CD4-positive, CD25-positive, alpha-beta regulatory T cell (primary cell): ENCODE data around the gene WDR59. TPM values are rescaled to one million over a fixed set of nuclear protein-coding genes. Genes with fewer than 3 reads are reported as not detected.

Experiments used
- ATAC-seq, 2 donors: fragments of 150-1000 bp; cut with Tn5 transposase; one replicate each; pipeline ENCODE4 v1.10.0; 2021; ENCODE audit warnings: low read depth in 2 of 2, moderate number of reproducible peaks in 2 of 2, moderate library complexity in 1 of 2
- DNase-seq, 3 donors: peaks; one replicate each; pipeline versions ENCODE4 v3.0.0 to v3.0.0-alpha.2; 2012 to 2022; ENCODE audit warnings: mixed read lengths in 1 of 3
- H3K27ac ChIP-seq: one replicate; pipeline ENCODE4 v1.7.0; 2013; ENCODE audit warnings: mild to moderate bottlenecking, low read length; ENCODE audit not compliant: insufficient read depth, poor library complexity, severe bottlenecking
- H3K27me3 ChIP-seq: one replicate; pipeline ENCODE4 v1.7.0; 2013; ENCODE audit warnings: low read length; ENCODE audit not compliant: control insufficient read depth, insufficient read depth
- H3K36me3 ChIP-seq: one replicate; pipeline ENCODE4 v1.7.0; 2013; ENCODE audit warnings: mild to moderate bottlenecking, low read length, moderate library complexity; ENCODE audit not compliant: control insufficient read depth, insufficient read depth
- H3K4me1 ChIP-seq: 2 replicates; pipeline ENCODE4 v1.7.0; 2013; ENCODE audit warnings: mild to moderate bottlenecking, low read length; ENCODE audit not compliant: insufficient read depth, control insufficient read depth, poor library complexity, severe bottlenecking
- H3K4me3 ChIP-seq: one replicate; pipeline ENCODE4 v1.7.0; 2013; ENCODE audit warnings: low read depth, mild to moderate bottlenecking, low read length, moderate library complexity
- H3K9me3 ChIP-seq, 2 experiments: 1 replicate in 1 of 2; 2 replicates in 1 of 2; pipeline ENCODE4 v1.7.0; 2013; ENCODE audit warnings: low read length in 2 of 2, mild to moderate bottlenecking in 1 of 2, moderate library complexity in 1 of 2; ENCODE audit not compliant: control insufficient read depth in 2 of 2
- H3K27ac Mint-ChIP-seq, 3 donors: one replicate each; pipeline ENCODE4 v1.8.0; 2020 to 2022; ENCODE audit warnings: mild to moderate bottlenecking in 3 of 3, mixed read lengths in 3 of 3, moderate library complexity in 2 of 3
- H3K27me3 Mint-ChIP-seq: one replicate; pipeline ENCODE4 v1.8.0; 2022; ENCODE audit warnings: mild to moderate bottlenecking, mixed read lengths
- H3K36me3 Mint-ChIP-seq: one replicate; pipeline ENCODE4 v1.8.0; 2020; ENCODE audit warnings: mixed read lengths
- H3K4me1 Mint-ChIP-seq, 4 donors: one replicate each; pipeline ENCODE4 v1.8.0; 2020 to 2022; ENCODE audit warnings: mixed read lengths in 4 of 4, mild to moderate bottlenecking in 1 of 4
- H3K4me3 Mint-ChIP-seq, 4 donors: one replicate each; pipeline ENCODE4 v1.8.0; 2020 to 2022; ENCODE audit warnings: mild to moderate bottlenecking in 4 of 4, mixed read lengths in 4 of 4, moderate library complexity in 3 of 4
- H3K9me3 Mint-ChIP-seq, 7 donors: one replicate each; pipeline ENCODE4 v1.8.0; 2020 to 2022; ENCODE audit warnings: mixed read lengths in 7 of 7, mild to moderate bottlenecking in 3 of 7, moderate library complexity in 2 of 7
- polyA plus RNA-seq, 4 donors: library from polyadenylated mRNA; unstranded; fragments of 300-500 nt; fragmentation: Illumina TruSeq; gene quantifications; one replicate each; pipeline ENCODE4 v1.2.3, GENCODE V29; 2021
- total RNA-seq: library from RNA; stranded (reverse); gene quantifications from one replicate; pipeline ENCODE4 v1.2.3, GENCODE V29; 2022

The WDR59 gene
- total and polyA plus RNA-seq, 5 donors from 2014 or later = 11.4 to 89.2 (median 14.3) TPM

DNA sequence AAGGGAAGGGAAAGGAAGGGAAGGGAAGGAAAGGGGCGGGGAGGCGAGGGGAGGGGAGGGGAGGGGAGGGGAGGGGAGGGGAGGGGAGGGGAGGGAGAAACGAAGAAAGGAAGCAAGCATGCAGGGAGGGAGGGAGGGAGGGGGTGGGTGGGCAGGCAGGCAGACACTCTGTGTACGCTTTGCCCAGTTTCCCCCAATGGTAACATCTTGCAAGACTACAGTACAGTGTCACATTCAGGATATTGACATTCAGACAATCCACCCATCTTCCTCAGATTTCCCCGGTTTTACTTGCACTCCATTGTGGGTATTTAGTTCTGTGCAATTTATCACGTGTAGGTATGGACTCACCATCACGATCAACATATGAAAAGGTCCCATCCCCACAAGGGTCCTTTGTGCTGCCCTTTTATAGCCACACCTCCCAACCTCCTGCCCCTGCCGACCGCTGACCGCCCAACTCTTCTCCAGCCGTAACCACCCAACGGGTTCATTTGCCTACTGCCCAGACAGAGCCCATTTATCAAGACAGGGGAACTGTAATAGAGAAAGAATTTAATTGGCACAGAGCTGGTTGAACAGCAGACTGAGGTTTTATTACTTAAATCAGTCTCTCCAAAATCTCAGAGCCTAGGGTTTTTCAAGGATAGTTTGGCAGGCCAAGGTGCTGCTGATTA is 118.9 kb downstream of the WDR59 start:
- Mint-ChIP-seq H3K27ac (peak overlapping the region; percentile 47 to 90 (median 82)), H3K4me3 (no peak overlapping the region), H3K4me1 (peaks cover 12 to 36% (median 16%) of the 10 kb centered on the region in 4 donors), H3K27me3 (peaks cover 5% of the 10 kb centered on the region), H3K9me3 (no peaks in the 10 kb centered on the region), H3K36me3 (no peaks in the 10 kb centered on the region)
- no peak for ATAC-seq
- no peak overlapping the region for H3K27ac ChIP-seq
- no peaks in the 10 kb centered on the region for H3K27me3 ChIP-seq
- no peaks in the 10 kb centered on the region for H3K36me3 ChIP-seq
- H3K4me3 ChIP-seq = no peak overlapping the region
- no peak for DNase-seq
- H3K4me1 ChIP-seq = peaks cover 12% of the 10 kb centered on the region
- no peaks in the 10 kb centered on the region for H3K9me3 ChIP-seq

DNA sequence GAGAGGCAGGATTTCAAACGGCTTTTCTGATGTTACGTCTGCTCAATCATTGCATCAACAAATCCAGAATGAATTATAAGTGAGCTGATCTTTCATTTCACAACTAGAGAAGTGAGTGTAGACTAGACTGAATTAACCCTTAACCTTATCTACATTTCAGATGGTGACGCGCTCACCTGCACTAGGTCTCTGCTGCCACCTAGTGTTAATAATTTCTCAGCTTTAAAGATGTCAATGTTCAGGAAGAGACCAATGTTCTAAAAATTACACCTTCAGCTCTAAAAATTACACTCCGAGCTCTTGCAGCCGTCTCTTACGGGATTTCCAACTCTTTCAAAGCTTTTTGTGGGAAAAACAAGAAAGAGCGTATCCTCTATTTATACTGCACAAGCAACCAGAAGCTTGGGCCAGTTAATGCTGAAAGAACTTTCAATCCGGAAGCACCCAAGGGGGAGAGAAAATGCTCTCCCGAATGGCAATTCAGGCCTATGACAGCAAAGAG is 122.1 kb downstream of the WDR59 start:
- no peak overlapping the region for H3K4me3 ChIP-seq
- peaks cover 3% of the 10 kb centered on the region for H3K4me1 ChIP-seq
- Mint-ChIP-seq H3K4me3 (no peak overlapping the region), H3K4me1 (peaks cover 2 to 16% (median 6%) of the 10 kb centered on the region in 4 donors), H3K27me3 (peaks cover 5% of the 10 kb centered on the region), H3K9me3 (no peaks in the 10 kb centered on the region), H3K27ac (peak overlapping the region in 1 of 3 donors; percentile 29), H3K36me3 (no peaks in the 10 kb centered on the region)
- ATAC-seq (peak in 1 of 2 donors; percentile 37), DNase-seq (peak in 2 of 3 donors; percentile 49 to 66)
- no peaks in the 10 kb centered on the region for H3K36me3 ChIP-seq
- no peak overlapping the region for H3K27ac ChIP-seq
- H3K27me3 ChIP-seq = no peaks in the 10 kb centered on the region
- no peaks in the 10 kb centered on the region for H3K9me3 ChIP-seq

DNA sequence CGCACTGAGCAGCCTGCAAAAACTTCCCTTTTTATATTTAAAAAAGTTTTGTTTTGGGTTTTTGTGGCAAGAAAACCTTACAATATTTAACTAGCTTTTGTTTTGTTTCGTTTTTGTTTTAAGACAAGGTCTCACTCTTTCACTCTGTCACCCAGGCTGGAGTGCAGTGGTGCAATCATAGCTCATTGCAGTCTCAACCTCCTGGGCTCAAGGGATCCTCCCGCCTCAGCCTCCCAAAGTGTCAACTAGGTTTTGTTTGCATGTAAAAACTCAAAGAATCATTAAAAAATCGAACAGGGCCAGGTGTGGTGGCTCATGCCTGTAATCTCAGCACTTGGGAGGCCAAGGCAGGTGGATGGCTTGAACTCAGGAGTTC is 132.4 kb downstream of the WDR59 start:
- no peaks in the 10 kb centered on the region for H3K27me3 ChIP-seq
- Mint-ChIP-seq H3K4me3 (no peak overlapping the region), H3K36me3 (no peaks in the 10 kb centered on the region), H3K4me1 (no peaks in the 10 kb centered on the region), H3K27me3 (no peaks in the 10 kb centered on the region), H3K27ac (no peak overlapping the region), H3K9me3 (no peaks in the 10 kb centered on the region)
- H3K27ac ChIP-seq = no peak overlapping the region
- ATAC-seq = no peak
- no peaks in the 10 kb centered on the region for H3K36me3 ChIP-seq
- no peak overlapping the region for H3K4me3 ChIP-seq
- no peak for DNase-seq
- no peaks in the 10 kb centered on the region for H3K4me1 ChIP-seq
- no peaks in the 10 kb centered on the region for H3K9me3 ChIP-seq

DNA sequence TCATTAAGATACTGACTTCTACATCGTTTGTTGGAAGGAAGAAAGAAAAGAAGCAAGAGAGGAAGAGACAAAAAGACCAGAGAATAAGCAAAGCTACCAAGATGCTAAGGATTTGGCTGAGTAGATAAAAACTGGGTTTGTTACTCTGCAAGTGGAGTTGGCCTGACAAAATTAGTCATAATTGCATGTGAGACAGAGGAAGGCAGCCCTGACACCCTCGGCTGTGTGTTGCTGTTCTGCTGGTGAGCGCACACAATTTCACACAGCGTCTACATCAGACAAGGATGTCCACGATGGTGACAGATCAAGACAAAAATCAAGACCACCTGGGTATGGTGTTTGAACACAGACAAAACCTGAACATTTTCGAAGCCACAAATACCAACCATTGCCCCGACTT is 134.9 kb downstream of the WDR59 start:
- H3K4me1 Mint-ChIP-seq = no peaks in the 10 kb centered on the region
- no peaks in the 10 kb centered on the region for H3K36me3 Mint-ChIP-seq

DNA sequence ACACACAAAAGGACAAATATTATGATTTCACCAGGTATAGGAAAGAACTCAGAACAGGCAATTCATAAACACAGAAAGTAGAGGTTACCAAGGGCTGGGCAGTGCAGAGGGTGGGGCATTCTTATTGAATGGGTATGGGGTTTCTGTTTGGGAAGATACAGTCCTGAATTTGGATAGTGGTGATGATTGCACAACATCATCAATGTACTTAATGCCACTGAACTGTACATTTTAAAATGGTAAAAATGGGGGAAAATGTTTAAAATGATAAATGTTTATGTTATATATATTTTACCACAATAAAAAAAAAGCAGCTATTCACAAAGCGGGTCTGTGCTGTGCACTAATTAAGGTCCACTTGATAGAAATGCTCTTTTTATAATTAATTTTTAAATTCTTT is 137.7 kb downstream of the WDR59 start:
- Histone ChIP-seq H3K4me3 (no peak overlapping the region), H3K27ac (no peak overlapping the region), H3K4me1 (no peaks in the 10 kb centered on the region), H3K9me3 (no peaks in the 10 kb centered on the region), H3K36me3 (no peaks in the 10 kb centered on the region), H3K27me3 (no peaks in the 10 kb centered on the region)
- Mint-ChIP-seq H3K27ac (no peak overlapping the region), H3K4me1 (no peaks in the 10 kb centered on the region), H3K27me3 (no peaks in the 10 kb centered on the region), H3K4me3 (no peak overlapping the region), H3K9me3 (no peaks in the 10 kb centered on the region), H3K36me3 (no peaks in the 10 kb centered on the region)
- ATAC-seq (no peak), DNase-seq (no peak)

More for the DNA sequence above, 134.9 kb downstream of the WDR59 start:
- no peaks in the 10 kb centered on the region for H3K27me3 Mint-ChIP-seq
- DNase-seq (no peak), ATAC-seq (no peak)
- H3K9me3 ChIP-seq = no peaks in the 10 kb centered on the region
- no peaks in the 10 kb centered on the region for H3K36me3 ChIP-seq
- no peak overlapping the region for H3K4me3 ChIP-seq
- no peak overlapping the region for H3K4me3 Mint-ChIP-seq
- no peaks in the 10 kb centered on the region for H3K9me3 Mint-ChIP-seq
- H3K27ac Mint-ChIP-seq = peak overlapping the region in 1 of 3 donors; percentile 12
- no peak overlapping the region for H3K27ac ChIP-seq
- no peaks in the 10 kb centered on the region for H3K27me3 ChIP-seq
- H3K4me1 ChIP-seq = no peaks in the 10 kb centered on the region

DNA sequence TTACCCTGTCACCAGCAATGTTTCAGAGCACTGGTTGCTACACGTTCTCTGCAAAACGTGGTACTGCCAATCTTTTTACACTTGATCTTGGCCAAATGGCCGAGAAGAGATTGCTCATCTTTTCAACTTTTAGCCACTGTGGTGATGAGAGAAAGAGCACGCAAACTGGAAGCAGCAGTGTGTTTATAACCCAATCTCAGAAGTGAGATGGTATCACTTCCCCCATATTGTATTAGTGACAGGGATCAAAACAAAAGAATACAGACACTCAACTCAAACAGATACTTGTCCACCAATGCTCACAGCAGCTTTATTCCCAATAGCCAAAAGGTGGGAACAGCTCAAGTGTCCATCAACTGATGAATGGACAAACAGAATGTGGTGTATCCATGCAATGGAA is 138.2 kb downstream of the WDR59 start:
- peaks cover 4% of the 10 kb centered on the region for H3K27me3 Mint-ChIP-seq
- H3K4me3 Mint-ChIP-seq = no peak overlapping the region
- no peaks in the 10 kb centered on the region for H3K36me3 ChIP-seq
- H3K4me1 ChIP-seq = no peaks in the 10 kb centered on the region
- H3K9me3 ChIP-seq = no peaks in the 10 kb centered on the region
- no peaks in the 10 kb centered on the region for H3K27me3 ChIP-seq
- no peaks in the 10 kb centered on the region for H3K9me3 Mint-ChIP-seq
- ATAC-seq (no peak), DNase-seq (no peak)
- H3K36me3 Mint-ChIP-seq = no peaks in the 10 kb centered on the region
- H3K4me3 ChIP-seq = no peak overlapping the region
- H3K27ac ChIP-seq = no peak overlapping the region
- H3K4me1 Mint-ChIP-seq = no peaks in the 10 kb centered on the region
- H3K27ac Mint-ChIP-seq = no peak overlapping the region

DNA sequence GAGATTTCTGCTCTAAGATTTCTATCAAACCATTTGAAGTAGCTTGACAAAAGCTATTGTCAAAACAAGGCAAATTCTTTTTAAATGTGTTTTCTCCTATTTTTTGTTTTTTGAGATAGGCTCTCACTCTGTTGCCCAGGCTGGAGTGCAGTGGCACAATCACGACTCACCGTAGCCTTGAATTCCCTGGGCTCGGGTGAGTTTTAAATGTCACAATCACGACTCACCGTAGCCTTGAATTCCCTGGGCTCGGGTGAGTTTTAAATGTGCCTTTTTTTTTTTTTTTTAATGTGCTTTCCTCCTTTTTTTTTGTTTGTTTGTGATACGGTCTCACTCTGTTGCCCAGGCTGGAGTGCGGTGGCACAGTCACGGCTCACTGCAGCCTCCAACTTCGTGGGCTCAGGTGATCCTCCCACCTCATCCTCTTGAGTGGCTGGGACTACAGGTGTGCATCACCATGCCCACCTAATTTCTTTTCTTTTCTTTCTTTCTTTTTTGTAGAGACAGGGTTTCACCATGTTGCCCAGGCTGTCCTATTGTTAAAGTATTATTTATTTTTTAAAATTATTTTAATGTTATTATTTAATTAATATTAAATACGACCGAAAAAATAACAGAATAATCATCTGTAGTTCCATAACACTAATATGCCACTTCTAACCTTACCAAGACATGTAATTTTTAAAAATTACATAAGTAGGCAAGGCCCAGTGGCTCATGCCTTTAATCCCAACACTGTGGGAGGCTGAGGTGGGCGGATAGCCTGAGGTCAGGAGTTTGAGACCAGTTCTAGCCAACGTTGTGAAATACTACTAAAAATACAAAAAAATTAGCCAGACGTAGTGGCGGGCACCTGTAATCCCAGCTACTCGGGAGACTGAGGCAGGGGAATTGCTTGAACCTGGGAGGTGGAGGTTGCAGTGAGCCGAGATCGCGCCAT is 140.6 kb downstream of the WDR59 start:
- Mint-ChIP-seq H3K27me3 (peaks cover 18% of the 10 kb centered on the region), H3K4me3 (no peak overlapping the region), H3K9me3 (no peaks in the 10 kb centered on the region), H3K36me3 (no peaks in the 10 kb centered on the region), H3K27ac (no peak overlapping the region), H3K4me1 (no peaks in the 10 kb centered on the region)
- Histone ChIP-seq H3K4me1 (no peaks in the 10 kb centered on the region), H3K27ac (no peak overlapping the region), H3K27me3 (no peaks in the 10 kb centered on the region), H3K9me3 (no peaks in the 10 kb centered on the region), H3K4me3 (no peak overlapping the region), H3K36me3 (no peaks in the 10 kb centered on the region)
- DNase-seq = no peak
- no peak for ATAC-seq
